ENCODE measurements around the gene GABRD.

Gene GABRD

GRCh38 chr1:2073382-2074230 is 54.5 kb downstream of the GABRD start:
- Mint-ChIP-seq H3K27ac (no peak overlapping the region), H3K36me3 (ENCODE audit: low read depth) (peaks cover 38% of the 10 kb centered on the region), H3K27me3 (no peaks in the 10 kb centered on the region), H3K4me1 (ENCODE audit: low read depth) (peaks cover 11% of the 10 kb centered on the region), H3K9me3 (peaks cover 18% of the 10 kb centered on the region), H3K4me3 (no peak overlapping the region)
- no peak for DNase-seq

- peaks cover 11% of the 10 kb centered on the region for H3K4me1 Mint-ChIP-seq (ENCODE audit: low read depth)
- no peak for DNase-seq
- no peaks in the 10 kb centered on the region for H3K27me3 Mint-ChIP-seq
- H3K27ac Mint-ChIP-seq: no peak overlapping the region
- H3K36me3 Mint-ChIP-seq (ENCODE audit: low read depth): peaks cover 40% of the 10 kb centered on the region
- H3K4me3 Mint-ChIP-seq: no peak overlapping the region
- peaks cover 21% of the 10 kb centered on the region for H3K9me3 Mint-ChIP-seq
Measured at GRCh38 chr1:2074396-2074795, 55.3 kb downstream of the GABRD start.

- peaks cover 11% of the 10 kb centered on the region for H3K4me1 Mint-ChIP-seq (ENCODE audit: low read depth)
- no peaks in the 10 kb centered on the region for H3K27me3 Mint-ChIP-seq
- H3K36me3 Mint-ChIP-seq (ENCODE audit: low read depth): peaks cover 42% of the 10 kb centered on the region
- H3K27ac Mint-ChIP-seq: no peak overlapping the region
- H3K4me3 Mint-ChIP-seq: no peak overlapping the region
- DNase-seq: no peak
- peaks cover 21% of the 10 kb centered on the region for H3K9me3 Mint-ChIP-seq
Measured at GRCh38 chr1:2074944-2075740, 56.0 kb downstream of the GABRD start.

GRCh38 chr1:2076826-2077225 is 57.7 kb downstream of the GABRD start:
- Mint-ChIP-seq H3K27ac (no peak overlapping the region), H3K4me3 (no peak overlapping the region), H3K36me3 (ENCODE audit: low read depth) (peaks cover 42% of the 10 kb centered on the region)

GRCh38 chr1:2078170-2078569 is 59.0 kb downstream of the GABRD start:
- Mint-ChIP-seq H3K9me3 (peaks cover 21% of the 10 kb centered on the region), H3K27me3 (no peaks in the 10 kb centered on the region), H3K4me1 (ENCODE audit: low read depth) (peaks cover 2% of the 10 kb centered on the region), H3K27ac (no peak overlapping the region), H3K4me3 (no peak overlapping the region), H3K36me3 (ENCODE audit: low read depth) (peaks cover 42% of the 10 kb centered on the region)
- no peak for DNase-seq

More at GRCh38 chr1:2076826-2077225, 57.7 kb downstream of the GABRD start:
- no peaks in the 10 kb centered on the region for H3K27me3 Mint-ChIP-seq
- peaks cover 10% of the 10 kb centered on the region for H3K4me1 Mint-ChIP-seq (ENCODE audit: low read depth)
- no peak for DNase-seq
- H3K9me3 Mint-ChIP-seq: peaks cover 21% of the 10 kb centered on the region

GRCh38 chr1:2079396-2080085 is 60.4 kb downstream of the GABRD start:
- DNase-seq: no peak
- Mint-ChIP-seq H3K4me3 (no peak overlapping the region), H3K36me3 (ENCODE audit: low read depth) (peaks cover 38% of the 10 kb centered on the region), H3K27me3 (no peaks in the 10 kb centered on the region), H3K4me1 (ENCODE audit: low read depth) (peaks cover 2% of the 10 kb centered on the region), H3K9me3 (peaks cover 21% of the 10 kb centered on the region), H3K27ac (no peak overlapping the region)

- H3K4me1 Mint-ChIP-seq (ENCODE audit: low read depth): no peaks in the 10 kb centered on the region
- no peaks in the 10 kb centered on the region for H3K27me3 Mint-ChIP-seq
- H3K9me3 Mint-ChIP-seq: peaks cover 21% of the 10 kb centered on the region
- no peak overlapping the region for H3K27ac Mint-ChIP-seq
- DNase-seq: no peak
- H3K4me3 Mint-ChIP-seq: no peak overlapping the region
- peaks cover 34% of the 10 kb centered on the region for H3K36me3 Mint-ChIP-seq (ENCODE audit: low read depth)
Measured at GRCh38 chr1:2080140-2080539, 61.0 kb downstream of the GABRD start.

Measured in activated T-cell treated with anti-CD3 and anti-CD28 coated beads, Interleukin-2, amount 50 U/mL, for 24 hours (primary cell).